NCI-H226 (cell line): ENCODE results near the gene AFAP1L1.
"Not testable (repeated sequence)": the region's sequence is repeated elsewhere in the genome, so short reads cannot be mapped to it uniquely, and the experiment has no call there.

ENCODE experiments used
- DNase-seq: peaks from one replicate; pipeline ENCODE4 v3.0.0-alpha.2; 2015

AFAP1L1 gene

GRCh38 chr5:149262315-149262714 is 9.3 kb upstream of the AFAP1L1 start:
- no peak for DNase-seq

GRCh38 chr5:149264439-149265067 is 7.1 kb upstream of the AFAP1L1 start:
- DNase-seq = no peak

- DNase-seq = no peak
Measured at GRCh38 chr5:149265068-149265465, 6.6 kb upstream of the AFAP1L1 start.

- peak; percentile 48 for DNase-seq
Measured at GRCh38 chr5:149265597-149265996, 6.1 kb upstream of the AFAP1L1 start.

- no peak for DNase-seq
Measured at GRCh38 chr5:149267241-149267973, 4.3 kb upstream of the AFAP1L1 start.

- peak; percentile 47 for DNase-seq
Measured at GRCh38 chr5:149268928-149269557, 2.6 kb upstream of the AFAP1L1 start.

GRCh38 chr5:149271195-149271715 is 404 bp upstream of the AFAP1L1 start:
- DNase-seq = no peak

GRCh38 chr5:149272781-149273180 is 1.1 kb downstream of the AFAP1L1 start:
- DNase-seq = not testable (repeated sequence)

- no peak for DNase-seq
Measured at GRCh38 chr5:149273237-149273636, 1.6 kb downstream of the AFAP1L1 start.

- no peak for DNase-seq
Measured at GRCh38 chr5:149273950-149274349, 2.3 kb downstream of the AFAP1L1 start.

GRCh38 chr5:149274939-149275338 is 3.3 kb downstream of the AFAP1L1 start:
- DNase-seq = no peak

- no peak for DNase-seq
Measured at GRCh38 chr5:149277801-149278200, 6.1 kb downstream of the AFAP1L1 start.

GRCh38 chr5:149278451-149279210 is 7.0 kb downstream of the AFAP1L1 start:
- no peak for DNase-seq

- no peak for DNase-seq
Measured at GRCh38 chr5:149279661-149280060, 8.0 kb downstream of the AFAP1L1 start.

- DNase-seq = no peak
Measured at GRCh38 chr5:149280124-149280523, 8.5 kb downstream of the AFAP1L1 start.

GRCh38 chr5:149280802-149281201 is 9.1 kb downstream of the AFAP1L1 start:
- DNase-seq = no peak

- no peak for DNase-seq
Measured at GRCh38 chr5:149282027-149282965, 10.6 kb downstream of the AFAP1L1 start.

GRCh38 chr5:149282966-149283332 is 11.3 kb downstream of the AFAP1L1 start:
- DNase-seq = no peak

- no peak for DNase-seq
Measured at GRCh38 chr5:149283626-149284480, 12.2 kb downstream of the AFAP1L1 start.

- DNase-seq = peak; percentile 34
Measured at GRCh38 chr5:149284501-149284900, 12.8 kb downstream of the AFAP1L1 start.

GRCh38 chr5:149285153-149285552 is 13.5 kb downstream of the AFAP1L1 start:
- no peak for DNase-seq
